ENCODE measurements around the gene RAB40C. TPM values are rescaled to one million over a fixed set of nuclear protein-coding genes. Genes with fewer than 3 reads are reported as not detected.

The RAB40C gene
- total and polyA plus RNA-seq, 9 of the 15 experiments (the other 6 are each of a cell fraction or from before 2014, with no cell fraction given), result 0.17 to 23.4 (median 8.7) TPM

DNA sequence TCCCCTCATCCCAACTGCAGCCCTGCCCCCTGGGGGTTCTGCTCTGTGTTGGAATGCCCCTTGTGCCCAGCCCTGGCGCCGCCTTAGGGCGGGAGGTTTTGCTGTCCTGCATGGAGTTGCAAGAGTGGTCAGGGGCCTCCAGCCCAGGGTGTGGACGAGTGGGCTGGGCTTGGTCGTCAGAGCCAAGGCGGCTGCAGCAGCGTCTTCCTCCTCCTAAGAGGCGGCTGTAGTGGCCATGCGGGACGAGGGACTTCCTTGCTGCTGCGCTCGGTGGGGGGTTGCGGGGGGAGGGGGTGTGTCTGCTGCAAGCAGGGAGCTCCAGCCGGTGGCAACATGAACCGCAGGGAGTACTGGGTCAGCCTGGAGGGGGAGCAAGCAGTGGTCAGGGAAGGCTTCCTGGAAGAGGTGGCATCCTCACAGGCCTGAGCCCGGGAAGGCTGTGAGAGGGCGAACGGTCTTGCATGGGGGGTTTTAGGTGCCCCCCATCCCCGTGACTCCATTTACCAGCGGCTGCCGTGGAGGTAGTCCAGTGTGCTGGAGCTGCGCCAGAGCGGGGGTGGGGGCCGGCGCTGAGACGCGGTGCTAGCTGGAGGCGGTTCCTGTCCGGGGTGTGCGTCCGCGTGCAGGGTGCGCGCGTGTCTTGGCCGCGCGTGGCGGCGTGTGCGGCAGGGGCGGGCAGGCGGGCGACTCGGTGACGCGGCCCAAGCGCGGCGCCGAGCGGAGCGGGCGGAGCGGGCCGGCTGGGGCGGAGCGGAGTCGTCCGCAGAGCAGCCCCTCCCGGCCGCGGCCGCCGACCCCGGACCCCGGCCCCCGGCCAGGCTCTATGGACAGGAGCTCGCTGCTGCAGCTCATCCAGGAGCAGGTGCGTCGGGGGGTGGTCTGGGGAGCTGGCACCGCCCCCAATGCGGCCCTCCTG is 85.4 kb downstream of the RAB40C start, which contains the start of gene RHBDL1 (continued):
- TF ChIP-seq POLR3A (IDR thresholded peaks at IDR 0.05; ENCODE audit: borderline replicate concordance, extremely low read depth, insufficient read depth, insufficient read length), result no peak
- 0 out of 2 replicates have a peak, but pooled peaks have one; percentile 13 for TF ChIP-seq FOXP1 (CRISPR knock-in tag; IDR thresholded peaks at IDR 0.05)
- TF ChIP-seq SP1 (CRISPR knock-in tag; IDR thresholded peaks at IDR 0.05), result peak; percentile 77
- no peak for TF ChIP-seq NR4A1 (CRISPR knock-in tag; IDR thresholded peaks at IDR 0.05)
- TF ChIP-seq NR4A1 (tag; IDR thresholded peaks at IDR 0.05), result no peak
- no peak for TF ChIP-seq MCM3 (IDR thresholded peaks at IDR 0.05)
- peak; percentile 76 to 87 for TF ChIP-seq MAZ (CRISPR knock-in tag; conservative IDR thresholded peaks at IDR 0.05 in 1 of 2, IDR thresholded peaks at IDR 0.05 in 1 of 2)
- no peak for TF ChIP-seq TAF15 (IDR thresholded peaks at IDR 0.05; ENCODE audit: low read depth, low read length)
- no peak for TF ChIP-seq HDAC8 (tag; IDR thresholded peaks at IDR 0.05)
- no peak for TF ChIP-seq ZNF224 (CRISPR knock-in tag; IDR thresholded peaks at IDR 0.05)
- TF ChIP-seq EP400 (IDR thresholded peaks at IDR 0.05), result peak; percentile 80
- TF ChIP-seq, protein P1, sequence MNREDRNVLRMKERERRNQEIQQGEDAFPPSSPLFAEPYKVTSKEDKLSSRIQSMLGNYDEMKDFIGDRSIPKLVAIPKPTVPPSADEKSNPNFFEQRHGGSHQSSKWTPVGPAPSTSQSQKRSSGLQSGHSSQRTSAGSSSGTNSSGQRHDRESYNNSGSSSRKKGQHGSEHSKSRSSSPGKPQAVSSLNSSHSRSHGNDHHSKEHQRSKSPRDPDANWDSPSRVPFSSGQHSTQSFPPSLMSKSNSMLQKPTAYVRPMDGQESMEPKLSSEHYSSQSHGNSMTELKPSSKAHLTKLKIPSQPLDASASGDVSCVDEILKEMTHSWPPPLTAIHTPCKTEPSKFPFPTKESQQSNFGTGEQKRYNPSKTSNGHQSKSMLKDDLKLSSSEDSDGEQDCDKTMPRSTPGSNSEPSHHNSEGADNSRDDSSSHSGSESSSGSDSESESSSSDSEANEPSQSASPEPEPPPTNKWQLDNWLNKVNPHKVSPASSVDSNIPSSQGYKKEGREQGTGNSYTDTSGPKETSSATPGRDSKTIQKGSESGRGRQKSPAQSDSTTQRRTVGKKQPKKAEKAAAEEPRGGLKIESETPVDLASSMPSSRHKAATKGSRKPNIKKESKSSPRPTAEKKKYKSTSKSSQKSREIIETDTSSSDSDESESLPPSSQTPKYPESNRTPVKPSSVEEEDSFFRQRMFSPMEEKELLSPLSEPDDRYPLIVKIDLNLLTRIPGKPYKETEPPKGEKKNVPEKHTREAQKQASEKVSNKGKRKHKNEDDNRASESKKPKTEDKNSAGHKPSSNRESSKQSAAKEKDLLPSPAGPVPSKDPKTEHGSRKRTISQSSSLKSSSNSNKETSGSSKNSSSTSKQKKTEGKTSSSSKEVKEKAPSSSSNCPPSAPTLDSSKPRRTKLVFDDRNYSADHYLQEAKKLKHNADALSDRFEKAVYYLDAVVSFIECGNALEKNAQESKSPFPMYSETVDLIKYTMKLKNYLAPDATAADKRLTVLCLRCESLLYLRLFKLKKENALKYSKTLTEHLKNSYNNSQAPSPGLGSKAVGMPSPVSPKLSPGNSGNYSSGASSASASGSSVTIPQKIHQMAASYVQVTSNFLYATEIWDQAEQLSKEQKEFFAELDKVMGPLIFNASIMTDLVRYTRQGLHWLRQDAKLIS (CRISPR knock-in tag; IDR thresholded peaks at IDR 0.05), result 0 out of 2 replicates have a peak, but pooled peaks have one; percentile 14
- TF ChIP-seq, protein P2, sequence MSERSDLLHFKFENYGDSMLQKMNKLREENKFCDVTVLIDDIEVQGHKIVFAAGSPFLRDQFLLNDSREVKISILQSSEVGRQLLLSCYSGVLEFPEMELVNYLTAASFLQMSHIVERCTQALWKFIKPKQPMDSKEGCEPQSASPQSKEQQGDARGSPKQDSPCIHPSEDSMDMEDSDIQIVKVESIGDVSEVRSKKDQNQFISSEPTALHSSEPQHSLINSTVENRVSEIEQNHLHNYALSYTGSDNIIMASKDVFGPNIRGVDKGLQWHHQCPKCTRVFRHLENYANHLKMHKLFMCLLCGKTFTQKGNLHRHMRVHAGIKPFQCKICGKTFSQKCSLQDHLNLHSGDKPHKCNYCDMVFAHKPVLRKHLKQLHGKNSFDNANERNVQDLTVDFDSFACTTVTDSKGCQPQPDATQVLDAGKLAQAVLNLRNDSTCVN (CRISPR knock-in tag; IDR thresholded peaks at IDR 0.05), result 0 out of 2 replicates have a peak, but pooled peaks have one; percentile 49
- TF ChIP-seq, protein P3, sequence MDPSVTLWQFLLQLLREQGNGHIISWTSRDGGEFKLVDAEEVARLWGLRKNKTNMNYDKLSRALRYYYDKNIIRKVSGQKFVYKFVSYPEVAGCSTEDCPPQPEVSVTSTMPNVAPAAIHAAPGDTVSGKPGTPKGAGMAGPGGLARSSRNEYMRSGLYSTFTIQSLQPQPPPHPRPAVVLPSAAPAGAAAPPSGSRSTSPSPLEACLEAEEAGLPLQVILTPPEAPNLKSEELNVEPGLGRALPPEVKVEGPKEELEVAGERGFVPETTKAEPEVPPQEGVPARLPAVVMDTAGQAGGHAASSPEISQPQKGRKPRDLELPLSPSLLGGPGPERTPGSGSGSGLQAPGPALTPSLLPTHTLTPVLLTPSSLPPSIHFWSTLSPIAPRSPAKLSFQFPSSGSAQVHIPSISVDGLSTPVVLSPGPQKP (CRISPR knock-in tag; IDR thresholded peaks at IDR 0.05), result no peak
- TF ChIP-seq RBM39 (optimal IDR thresholded peaks at IDR 0.05; ENCODE audit: low read depth, low read length), result peak; percentile 20
- TF ChIP-seq NCOR1 (IDR thresholded peaks at IDR 0.05), result peak; percentile 53
- TF ChIP-seq, protein P4, sequence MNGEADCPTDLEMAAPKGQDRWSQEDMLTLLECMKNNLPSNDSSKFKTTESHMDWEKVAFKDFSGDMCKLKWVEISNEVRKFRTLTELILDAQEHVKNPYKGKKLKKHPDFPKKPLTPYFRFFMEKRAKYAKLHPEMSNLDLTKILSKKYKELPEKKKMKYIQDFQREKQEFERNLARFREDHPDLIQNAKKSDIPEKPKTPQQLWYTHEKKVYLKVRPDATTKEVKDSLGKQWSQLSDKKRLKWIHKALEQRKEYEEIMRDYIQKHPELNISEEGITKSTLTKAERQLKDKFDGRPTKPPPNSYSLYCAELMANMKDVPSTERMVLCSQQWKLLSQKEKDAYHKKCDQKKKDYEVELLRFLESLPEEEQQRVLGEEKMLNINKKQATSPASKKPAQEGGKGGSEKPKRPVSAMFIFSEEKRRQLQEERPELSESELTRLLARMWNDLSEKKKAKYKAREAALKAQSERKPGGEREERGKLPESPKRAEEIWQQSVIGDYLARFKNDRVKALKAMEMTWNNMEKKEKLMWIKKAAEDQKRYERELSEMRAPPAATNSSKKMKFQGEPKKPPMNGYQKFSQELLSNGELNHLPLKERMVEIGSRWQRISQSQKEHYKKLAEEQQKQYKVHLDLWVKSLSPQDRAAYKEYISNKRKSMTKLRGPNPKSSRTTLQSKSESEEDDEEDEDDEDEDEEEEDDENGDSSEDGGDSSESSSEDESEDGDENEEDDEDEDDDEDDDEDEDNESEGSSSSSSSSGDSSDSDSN (IDR thresholded peaks at IDR 0.05; ENCODE audit: borderline replicate concordance in 1 of 2, low read depth in 2 of 2, low read length in 2 of 2), result peak in 1 of 2 experiments; percentile 61; a peak in 1 of 4 replicates
- peak; percentile 45 to 53 for TF ChIP-seq NRF1 (conservative IDR thresholded peaks at IDR 0.05 in 1 of 2, IDR thresholded peaks at IDR 0.05 in 1 of 2)
- peak; percentile 65 for TF ChIP-seq DPF2 (IDR thresholded peaks at IDR 0.05)
